HG02678 (cell line): ENCODE data around the gene FPR3.
"Not testable (repeated sequence)": the region's sequence is repeated elsewhere in the genome, so short reads cannot be mapped to it uniquely, and the experiment has no call there.

ENCODE experiments used
- ATAC-seq: cut with Tn5 transposase; IDR thresholded peaks from one replicate; pipeline ENCODE4 v1.9.1; 2021; ENCODE audit warnings: mild to moderate bottlenecking, moderate library complexity; ENCODE audit not compliant: unreplicated experiment

FPR3 gene

GRCh38 chr19:51794885-51795490 is at the start of gene FPR3:
Gene FPR3 (plus strand): TSS chr19:51795157. CDS start chr19:51823749, 28,592 bp downstream.
- no peak for ATAC-seq

- no peak for ATAC-seq
Observed at GRCh38 chr19:51746731-51747130, 48.2 kb upstream of the FPR3 start.

GRCh38 chr19:51749979-51750378 is 45.0 kb upstream of the FPR3 start:
- ATAC-seq, result no peak

DNA sequence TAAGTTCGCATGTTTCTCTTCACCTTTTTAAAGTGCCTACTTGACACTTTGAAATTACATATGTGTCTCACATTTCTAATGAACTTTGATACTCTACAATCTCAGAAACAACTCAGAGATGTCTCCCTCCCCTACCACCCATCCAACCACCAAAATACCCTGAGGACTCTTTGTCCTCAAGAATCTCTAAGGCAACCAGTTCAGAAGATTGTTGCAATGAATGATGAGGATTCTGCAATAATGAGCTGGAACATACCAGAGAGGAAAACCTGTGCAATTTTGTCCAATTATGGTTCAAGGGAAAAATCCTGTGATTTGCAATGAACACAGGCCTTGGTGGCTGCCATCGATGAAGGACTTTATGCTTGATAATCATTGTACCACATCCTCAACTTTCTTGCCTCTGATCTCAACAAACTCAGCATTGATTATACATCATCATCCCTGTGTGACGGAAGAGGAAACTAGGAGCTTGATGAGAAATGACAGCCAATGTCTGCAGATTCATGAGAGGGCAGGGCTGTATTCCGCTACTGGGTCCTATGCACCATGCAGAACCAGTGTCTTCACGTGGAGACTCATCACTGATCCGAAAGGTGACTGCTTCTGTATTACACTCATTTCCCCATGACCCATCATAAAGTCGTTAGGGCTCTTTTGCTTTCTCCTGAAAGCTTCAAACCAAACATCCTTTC is 44.4 kb upstream of the FPR3 start:
- ATAC-seq, result no peak

DNA sequence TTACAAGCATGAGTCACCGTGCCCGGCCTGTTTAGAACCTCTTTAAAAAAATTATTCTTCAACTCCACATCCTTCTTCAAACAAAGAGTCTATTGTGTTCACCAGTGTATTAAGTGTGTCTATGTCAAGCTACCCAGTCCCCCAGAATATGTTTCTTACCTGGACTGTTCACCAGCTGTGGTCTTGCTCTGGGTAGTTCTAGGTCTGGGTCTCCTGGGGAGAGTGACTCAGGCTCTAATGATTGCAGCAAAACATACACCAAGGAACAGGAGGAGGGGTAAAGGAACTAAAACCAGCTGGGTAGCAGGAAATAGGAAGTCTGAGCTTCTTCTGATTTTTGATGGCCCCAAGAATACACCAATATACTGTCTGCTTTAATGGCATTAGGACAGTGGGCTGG is 43.3 kb upstream of the FPR3 start, which contains the start of gene FPR1:
Gene FPR1 (minus strand): TSS at position 224 of the 400 bp plus-strand sequence. CDS start 4,884 bp downstream, outside the sequence.
- no peak for ATAC-seq

DNA sequence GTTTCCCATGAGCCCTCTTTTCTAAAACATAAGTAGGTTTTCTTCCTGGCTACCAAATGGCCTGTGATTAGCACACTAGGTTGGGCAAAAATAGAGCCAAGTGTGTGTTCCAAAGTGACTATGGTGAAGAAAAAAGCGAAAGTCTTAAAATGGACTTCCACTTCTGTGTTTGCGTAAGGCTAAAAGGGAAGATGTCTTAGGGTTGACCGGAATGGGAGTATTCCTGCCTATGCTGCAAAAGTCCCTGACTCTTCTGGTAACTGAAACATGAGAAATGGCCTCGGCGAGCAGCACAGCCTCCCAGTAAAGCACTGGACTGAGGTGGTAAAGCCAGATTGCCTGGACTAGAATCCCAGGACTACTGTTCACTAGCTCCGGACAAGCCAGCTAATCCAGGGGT is 40.8 kb upstream of the FPR3 start:
- no peak for ATAC-seq

- ATAC-seq, result no peak
Observed at GRCh38 chr19:51754770-51755169, 40.2 kb upstream of the FPR3 start.

- ATAC-seq, result no peak
Observed at GRCh38 chr19:51755571-51755970, 39.4 kb upstream of the FPR3 start.

GRCh38 chr19:51760697-51761356 is 34.1 kb upstream of the FPR3 start, which contains the start of gene FPR2:
Gene FPR2 (plus strand): TSS chr19:51761180. CDS start chr19:51768659, 7,479 bp downstream.
- ATAC-seq, result no peak

DNA sequence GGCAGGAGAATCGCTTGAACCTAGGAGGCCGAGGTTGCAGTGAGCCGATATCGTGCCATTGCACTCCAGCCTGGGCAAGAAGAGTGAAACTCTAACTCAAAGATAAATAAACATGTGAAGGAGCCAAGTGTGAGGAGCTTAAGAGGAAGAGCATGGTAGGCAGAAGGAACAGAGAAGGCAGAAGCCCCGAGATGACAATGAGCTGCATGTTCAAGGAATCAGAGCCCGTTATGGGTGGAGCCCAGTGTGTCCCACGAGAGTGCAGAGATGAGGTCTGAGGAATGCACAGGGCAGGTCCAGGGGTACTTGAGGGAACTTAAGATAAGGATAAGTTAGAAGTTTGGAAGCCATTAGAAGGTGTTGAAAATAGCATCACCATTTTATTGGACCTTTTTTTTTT is 33.3 kb upstream of the FPR3 start:
- ATAC-seq, result no peak

DNA sequence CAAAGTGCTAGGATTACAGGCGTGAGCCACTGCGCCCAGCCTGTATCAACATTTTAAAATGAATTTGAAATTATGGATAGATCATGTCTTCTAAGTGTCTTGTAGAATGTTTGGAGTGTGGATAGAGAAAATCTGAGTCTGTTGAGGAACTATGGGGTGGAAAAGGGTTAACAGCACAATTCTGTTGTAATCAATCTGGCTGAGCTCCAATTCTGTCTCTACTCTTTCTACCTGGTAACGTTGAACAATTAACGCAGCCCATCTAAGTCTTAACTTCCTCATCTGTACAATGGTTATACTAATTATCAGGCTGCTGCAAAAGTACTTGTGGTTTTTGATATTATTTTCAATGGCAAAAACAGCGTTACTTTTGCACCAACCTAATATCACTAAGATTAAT is 29.9 kb upstream of the FPR3 start:
- ATAC-seq, result no peak

- no peak for ATAC-seq
Observed at GRCh38 chr19:51766461-51766860, 28.5 kb upstream of the FPR3 start.

DNA sequence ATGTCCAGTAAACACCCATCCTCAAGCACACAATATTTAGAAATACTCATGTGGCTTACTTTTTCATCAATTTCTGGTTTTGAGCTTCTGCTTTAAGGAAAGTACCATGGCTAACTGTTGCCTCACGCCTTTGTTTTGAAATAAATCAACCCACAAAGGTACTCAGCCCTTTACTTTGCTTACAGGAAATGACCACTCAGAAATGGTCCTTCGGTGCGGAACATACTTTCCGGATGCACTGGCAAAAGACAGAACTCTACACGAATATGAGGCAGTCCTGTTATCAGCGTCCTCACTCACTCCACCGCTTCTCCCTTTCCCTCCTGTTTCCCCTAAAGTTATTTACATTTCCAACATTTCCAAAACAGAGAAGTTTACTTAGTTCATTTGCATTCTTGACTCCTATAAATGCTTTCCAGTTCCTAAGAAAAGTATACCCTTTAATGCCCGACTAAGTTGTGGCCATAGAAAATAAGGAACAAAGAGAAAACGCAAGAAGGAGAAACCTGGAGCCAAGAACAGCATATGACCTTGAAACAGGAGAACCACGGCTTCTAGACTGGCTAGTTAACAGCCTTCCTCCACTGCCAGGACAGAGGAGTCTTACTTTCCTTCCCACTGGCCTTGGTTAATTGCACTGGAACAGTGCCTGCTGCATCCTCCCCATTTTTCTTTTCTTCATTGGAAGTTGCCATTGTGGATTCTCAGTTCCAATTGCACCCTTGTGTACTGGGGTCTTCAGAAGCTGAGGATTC is 23.4 kb upstream of the FPR3 start:
- no peak for ATAC-seq

GRCh38 chr19:51772977-51773376 is 22.0 kb upstream of the FPR3 start:
- ATAC-seq, result no peak

DNA sequence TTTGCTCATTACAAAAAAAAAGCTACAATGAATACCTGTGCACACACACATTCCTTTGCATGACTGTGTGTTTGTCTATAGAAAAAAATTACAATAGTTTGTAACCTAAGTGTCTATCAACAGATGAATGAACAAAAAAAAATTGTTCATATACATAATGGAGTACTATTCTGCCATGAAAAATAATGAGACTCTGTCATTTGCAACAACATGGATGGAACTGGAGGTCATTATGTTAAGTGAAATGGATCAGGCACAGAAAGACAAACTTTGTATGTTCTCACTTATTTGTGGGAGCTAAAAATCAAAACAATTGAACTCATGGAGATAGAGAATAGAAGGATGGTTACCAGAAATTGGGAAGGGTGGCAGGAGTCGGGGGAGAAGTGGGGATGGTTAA is 18.4 kb upstream of the FPR3 start:
- ATAC-seq, result not testable (repeated sequence)

DNA sequence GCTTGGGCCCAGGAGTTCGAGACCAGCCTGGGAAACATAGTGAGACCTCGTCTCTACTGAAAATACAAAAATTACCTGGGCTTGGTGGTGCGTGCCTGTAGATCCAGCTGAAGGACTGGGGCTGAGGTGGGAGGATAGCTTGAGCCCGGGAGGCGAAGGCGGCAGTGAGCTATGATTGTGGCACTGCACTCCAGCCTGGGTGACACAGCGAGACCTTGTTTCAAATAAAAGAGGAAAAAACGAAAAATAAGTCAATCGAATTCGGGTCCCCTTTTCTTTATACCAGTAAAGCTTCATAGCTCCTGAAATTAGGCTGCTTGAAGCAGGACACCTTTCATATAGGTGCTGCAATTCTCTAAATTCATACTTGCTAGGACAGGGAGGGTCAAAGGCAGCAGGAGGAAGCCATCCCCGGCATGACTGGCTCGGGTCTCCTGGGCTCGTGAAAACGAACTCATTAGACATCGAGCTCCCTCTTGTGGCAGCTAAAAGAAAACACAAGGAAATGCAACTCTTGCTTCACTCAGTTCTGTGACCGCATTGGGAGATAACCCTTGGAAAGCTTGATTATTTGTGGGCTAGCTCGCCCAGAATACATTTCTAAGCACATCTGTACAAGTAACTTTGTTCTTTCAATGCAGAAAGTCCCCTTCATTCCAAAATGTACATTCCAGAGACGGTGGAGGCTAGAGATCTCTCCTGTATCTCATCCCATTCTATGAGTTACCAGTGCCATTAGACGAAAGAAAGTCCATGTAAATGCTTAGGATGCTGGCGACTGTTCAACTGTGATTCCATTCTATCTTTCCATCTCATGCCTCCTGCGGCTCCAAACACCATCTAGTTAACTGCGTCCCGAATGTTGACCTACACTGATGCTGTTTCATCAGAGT is 17.1 kb upstream of the FPR3 start:
- no peak for ATAC-seq

- no peak for ATAC-seq
Observed at GRCh38 chr19:51779181-51779580, 15.8 kb upstream of the FPR3 start.

DNA sequence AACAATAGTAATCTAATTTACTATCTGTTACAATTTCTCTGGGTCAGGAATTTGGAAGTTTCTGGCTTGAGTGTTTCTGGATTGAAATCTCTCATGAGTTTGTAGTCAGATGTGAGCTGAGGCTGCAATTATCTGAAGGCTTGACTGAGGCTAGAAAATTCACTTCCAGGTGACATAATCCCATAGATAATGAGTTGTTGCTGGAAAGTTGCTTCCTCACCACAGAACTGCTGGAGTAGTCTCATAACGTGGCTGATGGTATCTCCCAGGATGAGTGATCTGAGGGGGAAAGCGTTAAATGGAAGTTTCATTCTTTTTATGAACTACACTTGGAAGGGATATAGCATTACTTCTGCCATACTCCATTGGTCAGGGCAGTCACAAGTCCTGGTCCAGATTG is 15.3 kb upstream of the FPR3 start:
- no peak for ATAC-seq

GRCh38 chr19:51780270-51780669 is 14.7 kb upstream of the FPR3 start:
- no peak for ATAC-seq

DNA sequence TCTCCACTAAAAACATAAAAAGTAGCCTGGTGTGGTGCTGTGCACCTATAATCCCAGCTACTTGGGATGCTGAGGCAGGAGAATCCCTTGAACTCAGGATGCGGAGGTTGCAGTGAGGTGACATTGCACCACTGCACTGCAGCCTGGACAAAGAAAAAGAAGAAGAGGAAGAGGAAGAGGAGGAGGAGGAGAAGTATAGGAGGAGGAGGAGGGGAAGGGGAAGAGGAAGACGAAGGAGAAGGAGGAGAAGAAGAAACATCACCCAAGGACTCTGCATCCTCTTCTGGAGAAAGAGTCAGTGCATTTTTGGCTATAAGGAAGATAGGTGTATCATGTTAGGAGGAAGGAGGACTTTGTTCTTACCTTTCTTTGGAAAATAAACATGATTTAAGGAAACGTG is 13.0 kb upstream of the FPR3 start:
- no peak for ATAC-seq
